Large intestine (tissue), 3 donors: ENCODE data around the gene CBFB. TPM values are rescaled to one million over a fixed set of nuclear protein-coding genes. Genes with fewer than 3 reads are reported as not detected.
"Not testable (repeated sequence)": the region's sequence is repeated elsewhere in the genome, so short reads cannot be mapped to it uniquely, and the experiment has no call there.

Experiments
- DNase-seq, 2 donors: peaks; one replicate each; pipeline versions ENCODE4 v3.0.0 to v3.0.0-alpha.2; 2013
- H3K27ac ChIP-seq: one replicate; pipeline ENCODE4 v1.5.1; 2013; ENCODE audit warnings: low read length
- H3K27me3 ChIP-seq: 2 replicates; pipeline ENCODE4 v1.6.1; 2013; ENCODE audit warnings: low read length; ENCODE audit not compliant: control insufficient read depth, insufficient read depth
- H3K36me3 ChIP-seq: 2 replicates; pipeline ENCODE4 v1.6.1; 2013; ENCODE audit warnings: low read length; ENCODE audit not compliant: control insufficient read depth, insufficient read depth
- H3K4me1 ChIP-seq: one replicate; pipeline ENCODE4 v1.6.1; 2013; ENCODE audit warnings: low read length; ENCODE audit not compliant: control insufficient read depth, insufficient read depth
- H3K4me3 ChIP-seq: one replicate; pipeline ENCODE4 v1.5.1; 2013; ENCODE audit warnings: low read length
- H3K9me3 ChIP-seq: one replicate; pipeline ENCODE4 v1.6.1; 2013; ENCODE audit warnings: mild to moderate bottlenecking, low read depth, low read length, moderate library complexity; ENCODE audit not compliant: control insufficient read depth
- WGBS: methylation state at CpG from one replicate; pipeline ENCODE4 v1.1.5; 2013; ENCODE audit warnings: low lambda C conversion rate; ENCODE audit not compliant: insufficient coverage; 5-methylcytosine and 5-hydroxymethylcytosine counted together
- polyA plus RNA-seq: library from polyadenylated mRNA; unstranded; fragments of 120-200 nt; gene quantifications from one replicate; pipeline ENCODE4 v1.2.1, GENCODE V29; 2013

The CBFB gene
- polyA plus RNA-seq, 1 donor = 25.1 TPM

DNA sequence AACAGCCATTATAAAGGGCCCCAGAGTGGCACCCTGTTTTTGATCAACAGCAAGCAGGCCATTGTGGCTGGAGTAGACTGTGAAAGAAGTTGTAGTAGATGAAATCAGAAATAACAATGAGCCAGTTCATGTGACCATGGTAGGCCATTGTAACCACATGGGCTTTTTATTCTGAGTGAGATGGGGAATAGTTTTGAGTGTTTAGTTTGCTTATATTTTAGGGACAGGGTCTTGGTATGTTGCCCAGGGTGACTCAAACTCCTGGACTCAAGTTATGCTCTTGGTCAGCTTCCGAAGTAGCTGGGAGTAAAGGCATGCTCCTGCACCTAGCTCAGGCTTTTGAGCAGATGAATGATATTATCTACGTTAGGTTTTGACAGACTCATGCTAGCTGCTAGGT, 12.0 kb downstream of the CBFB start:
- Histone ChIP-seq H3K27me3 (no peaks in the 10 kb centered on the region), H3K9me3 (no peaks in the 10 kb centered on the region), H3K27ac (no peak overlapping the region), H3K36me3 (peaks cover 9% of the 10 kb centered on the region), H3K4me1 (no peaks in the 10 kb centered on the region), H3K4me3 (no peak overlapping the region)
- no CpG with 5 or more reads among the region's 2 CpGs for WGBS
- DNase-seq = no peak

DNA sequence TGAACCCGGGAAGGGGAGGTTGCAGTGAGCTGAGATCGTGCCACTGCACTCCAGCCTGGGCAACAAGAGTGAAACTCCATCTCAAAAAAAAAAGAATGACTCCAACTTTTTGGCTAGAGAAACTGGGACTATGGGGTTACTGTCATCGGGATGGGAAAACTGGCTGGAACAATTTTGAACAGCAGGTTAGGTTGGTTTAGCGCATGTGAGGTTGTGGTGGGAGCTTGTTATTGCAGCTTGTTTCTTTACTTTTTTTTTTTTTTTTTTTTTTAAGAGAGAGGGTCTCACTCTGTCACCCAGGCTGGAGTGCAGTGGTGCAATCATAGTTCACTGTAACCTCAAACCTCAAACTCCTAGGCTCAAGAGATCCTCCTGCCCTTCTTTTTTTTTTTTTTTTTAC, 12.6 kb downstream of the CBFB start:
- H3K27ac ChIP-seq, H3K9me3 ChIP-seq, DNase-seq, H3K27me3 ChIP-seq, H3K4me3 ChIP-seq, H3K4me1 ChIP-seq: not testable (repeated sequence)
- WGBS = 100% methylated on average over 1 of the region's 4 CpGs
- H3K36me3 ChIP-seq = peaks cover 12% of the 10 kb centered on the region

DNA sequence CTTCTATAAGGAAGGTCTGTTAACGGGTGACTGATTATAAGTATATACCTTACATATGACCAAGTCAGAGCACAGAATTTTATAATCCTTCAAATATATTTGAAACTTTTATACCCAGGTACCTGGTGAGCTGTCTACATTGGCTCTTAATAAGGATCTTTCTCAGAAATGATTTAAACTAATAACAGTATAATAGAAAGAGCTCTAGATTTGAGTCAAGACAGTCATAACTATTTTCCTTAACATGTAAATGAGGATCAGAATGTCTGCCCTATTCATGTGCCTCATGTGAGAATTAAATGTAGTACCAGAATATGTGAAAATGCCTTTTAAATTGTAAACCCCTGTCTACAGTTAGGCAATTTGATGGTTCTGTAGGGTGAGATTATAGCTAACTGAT, 14.5 kb downstream of the CBFB start:
- Histone ChIP-seq H3K4me3 (no peak overlapping the region), H3K4me1 (no peaks in the 10 kb centered on the region), H3K9me3 (no peaks in the 10 kb centered on the region), H3K27ac (no peak overlapping the region), H3K27me3 (no peaks in the 10 kb centered on the region), H3K36me3 (peaks cover 12% of the 10 kb centered on the region)
- no CpG with 5 or more reads among the region's 1 CpG for WGBS
- no peak for DNase-seq

DNA sequence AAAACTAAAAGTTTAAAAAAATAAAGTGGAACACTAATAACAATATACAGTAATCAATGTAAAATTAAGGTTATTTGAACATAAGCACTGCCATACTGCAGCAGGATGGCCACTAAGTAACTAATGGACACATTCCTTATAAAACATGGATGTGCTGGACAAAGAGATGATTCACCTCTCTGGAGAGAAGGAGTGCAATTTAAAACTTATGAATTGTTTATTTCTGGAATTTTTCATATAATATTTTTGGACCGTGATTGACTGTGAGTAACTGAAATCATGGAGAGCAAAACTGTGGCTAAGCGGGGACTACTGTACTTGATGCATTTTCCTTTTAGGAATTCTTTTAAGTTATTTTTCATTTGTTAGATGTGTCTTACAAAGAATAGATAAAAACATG, 21.8 kb downstream of the CBFB start:
- H3K4me3 ChIP-seq = no peak overlapping the region
- H3K27ac ChIP-seq = no peak overlapping the region

DNA sequence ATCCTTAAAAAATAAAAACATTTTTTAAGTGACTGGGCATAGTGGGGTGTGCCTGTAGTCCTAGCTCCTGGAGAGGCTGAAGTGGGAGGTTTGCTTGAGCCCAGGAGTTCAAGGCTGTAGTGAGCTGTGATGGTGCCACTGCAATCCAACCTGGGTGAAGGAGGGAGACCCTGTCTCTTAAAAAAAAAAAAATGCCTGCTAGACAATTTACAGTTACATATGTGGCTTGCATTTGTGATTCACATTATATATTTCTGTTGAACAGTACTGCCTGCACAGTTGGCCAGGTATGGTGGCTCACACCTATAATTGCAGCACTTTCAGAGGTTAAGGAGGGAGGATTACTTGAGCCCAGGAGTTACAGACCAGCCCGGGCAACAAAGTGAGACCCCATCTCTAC, 23.4 kb downstream of the CBFB start:
- H3K9me3 ChIP-seq = no peaks in the 10 kb centered on the region
- H3K27me3 ChIP-seq = no peaks in the 10 kb centered on the region
- H3K4me3 ChIP-seq = no peak overlapping the region
- H3K4me1 ChIP-seq = no peaks in the 10 kb centered on the region
- DNase-seq = no peak
- peaks cover 5% of the 10 kb centered on the region for H3K36me3 ChIP-seq
- H3K27ac ChIP-seq = no peak overlapping the region
- WGBS = no CpG with 5 or more reads among the region's 1 CpG

More for the DNA sequence above, 21.8 kb downstream of the CBFB start:
- Histone ChIP-seq H3K27me3 (no peaks in the 10 kb centered on the region), H3K36me3 (peaks cover 8% of the 10 kb centered on the region), H3K4me1 (no peaks in the 10 kb centered on the region), H3K9me3 (no peaks in the 10 kb centered on the region)
- 100% methylated on average over 2 of the region's 2 CpGs for WGBS
- DNase-seq = no peak

DNA sequence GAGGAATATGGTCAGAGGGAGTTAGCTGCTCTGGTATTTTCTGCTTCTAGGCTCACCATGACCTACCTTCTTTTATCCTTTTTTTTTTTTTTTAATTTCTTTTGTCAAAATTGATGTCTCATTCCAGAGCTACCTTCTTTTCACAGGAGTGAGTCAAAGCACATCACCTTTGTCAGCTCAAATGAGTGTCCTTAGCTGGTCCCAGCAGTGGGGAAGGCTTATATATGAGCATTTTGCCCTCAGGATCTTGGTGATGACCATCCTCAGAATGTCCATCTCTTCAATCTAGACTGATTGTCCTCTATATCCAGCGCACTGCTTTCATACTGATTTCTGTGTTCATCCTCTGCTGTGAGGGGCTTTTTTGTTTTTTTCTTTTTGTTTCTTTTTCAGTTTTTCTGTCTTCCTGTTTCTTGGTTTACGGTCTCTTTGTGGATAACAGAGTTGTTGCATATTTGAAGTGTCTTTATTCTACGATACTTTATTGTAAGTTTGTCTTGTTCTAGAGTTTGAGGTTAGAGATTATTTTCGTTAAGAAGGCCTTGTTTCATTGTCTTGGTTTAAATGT, 24.9 kb downstream of the CBFB start:
- H3K27me3 ChIP-seq = no peaks in the 10 kb centered on the region
- H3K4me3 ChIP-seq = no peak overlapping the region
- H3K27ac ChIP-seq = no peak overlapping the region
- WGBS = 100% methylated on average over 3 of the region's 4 CpGs
- DNase-seq = no peak
- no peaks in the 10 kb centered on the region for H3K4me1 ChIP-seq
- H3K9me3 ChIP-seq = no peaks in the 10 kb centered on the region
- peaks cover 5% of the 10 kb centered on the region for H3K36me3 ChIP-seq

DNA sequence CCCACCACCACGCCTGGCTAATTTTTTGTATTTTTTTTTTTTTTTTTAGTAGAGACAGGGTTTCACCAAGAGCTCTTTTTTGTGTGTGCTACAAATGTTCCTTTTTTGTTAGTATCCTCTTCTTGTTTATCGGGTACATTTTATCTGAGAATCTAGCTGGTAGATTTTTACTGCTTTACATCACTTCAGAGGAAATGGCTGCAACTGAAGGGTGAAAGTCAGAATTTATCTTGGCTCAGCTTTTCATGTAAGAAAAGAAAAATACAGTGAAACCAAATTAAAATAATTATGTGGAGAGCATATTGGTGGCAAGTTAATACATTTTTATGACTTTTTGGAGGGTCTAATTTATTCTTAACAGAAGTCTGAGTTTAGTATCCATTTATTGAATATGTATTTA, 26.0 kb downstream of the CBFB start:
- no peaks in the 10 kb centered on the region for H3K27me3 ChIP-seq
- H3K36me3 ChIP-seq = peaks cover 4% of the 10 kb centered on the region
- 100% methylated on average over 1 of the region's 2 CpGs for WGBS
- DNase-seq = no peak
- no peak overlapping the region for H3K27ac ChIP-seq
- H3K9me3 ChIP-seq = no peaks in the 10 kb centered on the region
- H3K4me1 ChIP-seq = no peaks in the 10 kb centered on the region
- no peak overlapping the region for H3K4me3 ChIP-seq

DNA sequence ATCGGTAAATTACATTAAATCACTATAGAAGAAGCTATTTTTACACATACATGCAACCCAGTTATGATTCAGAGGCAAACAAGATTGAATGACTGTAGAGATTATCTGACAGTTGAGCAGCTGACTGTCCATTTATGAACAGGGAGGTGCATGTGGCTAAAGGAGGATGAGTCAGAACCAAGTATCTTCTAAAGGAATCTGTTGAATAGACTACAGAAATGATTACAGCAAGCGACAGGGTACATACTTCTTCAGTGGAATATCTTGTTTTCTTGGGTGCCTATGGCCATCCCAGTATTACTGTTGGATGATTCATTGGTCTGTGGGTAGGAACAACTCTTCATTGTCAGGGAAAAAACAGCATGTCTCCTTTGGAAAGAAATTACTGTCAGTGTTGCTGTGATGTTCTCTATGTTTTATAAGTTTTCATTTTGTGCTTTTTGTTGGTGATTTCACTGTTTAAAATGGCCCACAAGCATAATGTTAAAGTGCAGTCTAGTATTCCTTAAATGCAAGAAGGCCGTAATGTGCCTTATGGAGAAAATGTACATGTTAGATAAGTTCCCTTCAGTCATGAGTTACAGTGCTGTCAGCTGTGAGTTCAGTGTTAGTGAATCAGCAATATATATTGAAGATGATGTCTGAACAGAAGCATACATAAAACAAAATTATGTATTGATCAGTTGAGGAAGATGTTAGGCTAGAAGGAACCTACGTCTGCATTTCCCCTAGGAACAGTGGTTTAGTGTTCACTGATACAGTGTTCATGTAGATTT, 27.0 kb downstream of the CBFB start:
- Histone ChIP-seq H3K27ac (no peak overlapping the region), H3K36me3 (peaks cover 6% of the 10 kb centered on the region), H3K9me3 (no peaks in the 10 kb centered on the region), H3K27me3 (no peaks in the 10 kb centered on the region), H3K4me3 (no peak overlapping the region), H3K4me1 (no peaks in the 10 kb centered on the region)
- WGBS = 100% methylated on average over 2 of the region's 4 CpGs
- DNase-seq = peak in 1 of 2 donors; percentile 7

DNA sequence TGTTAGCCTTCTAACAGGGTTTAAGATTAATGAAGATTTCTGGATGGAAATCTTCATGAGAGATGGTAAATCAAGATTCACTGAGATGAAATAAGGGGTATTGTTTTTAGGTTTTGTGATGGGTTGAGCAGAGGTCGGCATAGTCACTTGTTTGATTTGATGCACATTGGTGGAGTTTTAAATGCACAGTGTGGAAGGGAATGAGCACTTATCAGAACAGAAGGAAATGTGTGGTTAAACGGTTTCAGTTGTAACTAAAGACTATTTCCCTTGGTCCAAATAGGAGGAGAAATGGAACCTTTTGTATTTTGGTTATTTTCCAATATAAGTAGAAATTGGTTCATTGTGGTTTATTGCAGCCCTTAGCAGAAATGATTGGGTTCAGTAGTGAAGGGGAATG, 34.1 kb downstream of the CBFB start:
- Histone ChIP-seq H3K9me3 (no peaks in the 10 kb centered on the region), H3K36me3 (peaks cover 17% of the 10 kb centered on the region), H3K27me3 (no peaks in the 10 kb centered on the region), H3K27ac (no peak overlapping the region), H3K4me3 (no peak overlapping the region), H3K4me1 (no peaks in the 10 kb centered on the region)
- WGBS = no CpG with 5 or more reads among the region's 2 CpGs
- DNase-seq = no peak

DNA sequence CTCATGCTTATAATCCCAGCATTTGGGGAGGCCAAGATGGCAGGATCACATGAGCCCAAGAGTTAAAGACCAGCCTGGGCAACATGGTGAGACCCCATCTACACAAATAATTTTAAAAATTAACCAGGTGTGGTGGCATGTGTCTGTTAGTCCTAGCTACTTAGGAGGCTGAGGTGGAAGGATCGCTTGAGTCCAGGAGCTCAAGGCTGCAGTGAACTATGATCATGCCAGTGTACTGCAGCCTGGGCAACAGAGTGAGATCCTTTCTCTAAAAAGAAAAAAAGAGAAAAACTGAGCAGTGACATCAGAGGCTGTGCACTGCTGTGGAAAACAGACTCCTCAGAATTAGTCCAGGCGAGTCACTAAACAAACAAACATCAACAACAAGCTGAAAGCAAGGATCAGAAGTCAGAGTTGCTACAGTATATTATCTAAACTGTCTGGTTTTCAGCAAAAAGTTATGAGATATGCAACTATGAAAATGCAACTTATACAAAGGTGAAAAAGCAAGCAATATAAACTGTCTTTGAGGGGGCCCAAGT, 39.3 kb downstream of the CBFB start:
- no peak for DNase-seq
- WGBS = no CpG with 5 or more reads among the region's 2 CpGs
- Histone ChIP-seq H3K36me3 (peaks cover 31% of the 10 kb centered on the region), H3K4me3 (no peak overlapping the region), H3K4me1 (no peaks in the 10 kb centered on the region), H3K27ac (no peak overlapping the region), H3K27me3 (no peaks in the 10 kb centered on the region), H3K9me3 (no peaks in the 10 kb centered on the region)
